Measurements from ENCODE around the gene AK8.

AK8 gene

GRCh38 chr9:132901858-132902831 is 24.1 kb upstream of the AK8 start:
- Histone ChIP-seq H3K4me3 (ENCODE audit: low read depth, low read length) (no peak overlapping the region), H3K9me3 (no peaks in the 10 kb centered on the region), H3K36me3 (peaks cover 28% of the 10 kb centered on the region), H3K27me3 (no peaks in the 10 kb centered on the region), H3K4me1 (no peaks in the 10 kb centered on the region)
- DNase-seq: peak; percentile 77
- TF ChIP-seq CTCF (IDR thresholded peaks at IDR 0.05; ENCODE audit: low read depth, low read length): peak; percentile 97

- no peaks in the 10 kb centered on the region for H3K27me3 ChIP-seq
- no peak for DNase-seq
- no peaks in the 10 kb centered on the region for H3K9me3 ChIP-seq
- no peak for TF ChIP-seq CTCF (IDR thresholded peaks at IDR 0.05; ENCODE audit: low read depth, low read length)
- H3K36me3 ChIP-seq: peaks cover 43% of the 10 kb centered on the region
- H3K4me1 ChIP-seq: no peaks in the 10 kb centered on the region
- H3K4me3 ChIP-seq (ENCODE audit: low read depth, low read length): no peak overlapping the region
Observed at GRCh38 chr9:132898051-132898450, 20.0 kb upstream of the AK8 start.

- no peaks in the 10 kb centered on the region for H3K9me3 ChIP-seq
- no peak for DNase-seq
- no peaks in the 10 kb centered on the region for H3K4me1 ChIP-seq
- H3K4me3 ChIP-seq (ENCODE audit: low read depth, low read length): no peak overlapping the region
- peaks cover 43% of the 10 kb centered on the region for H3K36me3 ChIP-seq
- H3K27me3 ChIP-seq: no peaks in the 10 kb centered on the region
- TF ChIP-seq CTCF (IDR thresholded peaks at IDR 0.05; ENCODE audit: low read depth, low read length): no peak
Observed at GRCh38 chr9:132896906-132897305, 18.8 kb upstream of the AK8 start.

GRCh38 chr9:132896264-132896663 is 18.2 kb upstream of the AK8 start:
- Histone ChIP-seq H3K27me3 (no peaks in the 10 kb centered on the region), H3K4me3 (ENCODE audit: low read depth, low read length) (no peak overlapping the region), H3K9me3 (no peaks in the 10 kb centered on the region), H3K36me3 (peaks cover 39% of the 10 kb centered on the region), H3K4me1 (no peaks in the 10 kb centered on the region)
- no peak for DNase-seq
- TF ChIP-seq CTCF (IDR thresholded peaks at IDR 0.05; ENCODE audit: low read depth, low read length): no peak

- Histone ChIP-seq H3K4me1 (no peaks in the 10 kb centered on the region), H3K4me3 (ENCODE audit: low read depth, low read length) (no peak overlapping the region), H3K36me3 (peaks cover 28% of the 10 kb centered on the region), H3K27me3 (no peaks in the 10 kb centered on the region), H3K9me3 (no peaks in the 10 kb centered on the region)
- no peak for TF ChIP-seq CTCF (IDR thresholded peaks at IDR 0.05; ENCODE audit: low read depth, low read length)
- no peak for DNase-seq
Observed at GRCh38 chr9:132894862-132895835, 17.1 kb upstream of the AK8 start.
